ENCODE data around the gene INAFM1. TPM values are rescaled to one million over a fixed set of nuclear protein-coding genes. Genes with fewer than 3 reads are reported as not detected.

The INAFM1 gene
- total and polyA plus RNA-seq, 12 donors, result 6.9 to 183 (median 61.8) TPM

DNA sequence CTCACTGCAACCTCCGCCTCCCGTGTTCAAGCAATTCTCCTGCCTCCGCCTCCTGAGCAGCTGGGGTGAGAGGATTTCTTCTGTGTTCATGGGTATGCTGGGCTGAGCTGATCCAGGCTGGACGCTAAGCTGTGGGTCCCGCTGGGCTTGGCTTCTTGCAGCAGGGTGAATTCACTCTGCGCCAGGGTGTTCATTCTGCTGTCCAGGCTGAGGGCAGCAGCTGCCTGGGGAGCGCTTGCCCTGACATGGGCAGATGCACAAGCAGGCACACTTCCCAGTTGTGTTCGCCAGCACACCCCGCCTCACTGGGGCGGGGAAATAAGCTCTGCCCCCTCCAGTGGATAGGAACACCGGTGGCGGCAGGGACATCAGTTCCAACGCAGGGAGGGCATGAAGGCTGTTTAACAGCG lies 7.3 kb upstream of the INAFM1 start:
- Histone ChIP-seq H3K4me3 (no peak overlapping the region), H3K27me3 (no peaks in the 10 kb centered on the region), H3K4me1 (replicated peaks in 1 of 2) (no peaks in the 10 kb centered on the region), H3K36me3 (replicated peaks in 1 of 2) (peaks cover 0 to 80% of the 10 kb centered on the region in 2 donors), H3K9me3 (replicated peaks in 1 of 3) (no peaks in the 10 kb centered on the region), H3K27ac (no peak overlapping the region)
- TF ChIP-seq, protein P1, sequence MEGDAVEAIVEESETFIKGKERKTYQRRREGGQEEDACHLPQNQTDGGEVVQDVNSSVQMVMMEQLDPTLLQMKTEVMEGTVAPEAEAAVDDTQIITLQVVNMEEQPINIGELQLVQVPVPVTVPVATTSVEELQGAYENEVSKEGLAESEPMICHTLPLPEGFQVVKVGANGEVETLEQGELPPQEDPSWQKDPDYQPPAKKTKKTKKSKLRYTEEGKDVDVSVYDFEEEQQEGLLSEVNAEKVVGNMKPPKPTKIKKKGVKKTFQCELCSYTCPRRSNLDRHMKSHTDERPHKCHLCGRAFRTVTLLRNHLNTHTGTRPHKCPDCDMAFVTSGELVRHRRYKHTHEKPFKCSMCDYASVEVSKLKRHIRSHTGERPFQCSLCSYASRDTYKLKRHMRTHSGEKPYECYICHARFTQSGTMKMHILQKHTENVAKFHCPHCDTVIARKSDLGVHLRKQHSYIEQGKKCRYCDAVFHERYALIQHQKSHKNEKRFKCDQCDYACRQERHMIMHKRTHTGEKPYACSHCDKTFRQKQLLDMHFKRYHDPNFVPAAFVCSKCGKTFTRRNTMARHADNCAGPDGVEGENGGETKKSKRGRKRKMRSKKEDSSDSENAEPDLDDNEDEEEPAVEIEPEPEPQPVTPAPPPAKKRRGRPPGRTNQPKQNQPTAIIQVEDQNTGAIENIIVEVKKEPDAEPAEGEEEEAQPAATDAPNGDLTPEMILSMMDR (IDR thresholded peaks at IDR 0.05), result no peak
- no peak for TF ChIP-seq POLR2A (IDR thresholded peaks at IDR 0.05)
- intact Hi-C loops (cut with DNase I), result no loop called here
- 79 to 100% (median 92%) methylated on average over 5 to 14 of the region's 14 CpGs for WGBS, 4 donors
- no peak for DNase-seq

DNA sequence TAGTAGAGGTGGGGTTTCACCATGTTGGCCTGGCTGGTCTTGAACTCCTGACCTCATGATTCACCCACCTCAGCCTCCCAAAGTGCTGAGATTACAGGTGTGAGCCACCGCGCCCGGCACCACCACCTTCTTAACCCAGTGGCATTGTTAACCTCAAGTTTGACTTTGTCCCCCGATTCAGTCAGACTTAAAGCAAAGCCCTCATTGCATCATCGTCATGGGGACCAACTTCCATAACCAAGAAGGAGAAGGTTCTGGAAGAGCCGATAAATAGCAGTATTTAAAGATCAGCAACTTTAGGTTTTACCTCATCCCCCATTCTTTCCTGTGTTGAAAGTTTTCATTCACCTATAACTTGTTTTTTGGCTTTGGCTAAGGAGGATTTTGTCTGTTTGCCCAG lies 6.7 kb upstream of the INAFM1 start:
- no peak for TF ChIP-seq POLR2A (IDR thresholded peaks at IDR 0.05)
- TF ChIP-seq, protein P1 (IDR thresholded peaks at IDR 0.05), result no peak
- H3K27ac ChIP-seq, result no peak overlapping the region
- H3K9me3 ChIP-seq (replicated peaks in 1 of 3), result no peaks in the 10 kb centered on the region
- DNase-seq, result no peak
- intact Hi-C loops (cut with DNase I), result no loop called here
- H3K27me3 ChIP-seq, result no peaks in the 10 kb centered on the region
- H3K4me3 ChIP-seq, result no peak overlapping the region
- H3K36me3 ChIP-seq (replicated peaks in 1 of 2), result peaks cover 0 to 73% of the 10 kb centered on the region in 2 donors
- WGBS, 4 donors, result 84 to 91% (median 87%) methylated on average over 6 of the region's 6 CpGs
- H3K4me1 ChIP-seq (replicated peaks in 1 of 2), result peaks cover 3 to 5% of the 10 kb centered on the region in 2 donors

DNA sequence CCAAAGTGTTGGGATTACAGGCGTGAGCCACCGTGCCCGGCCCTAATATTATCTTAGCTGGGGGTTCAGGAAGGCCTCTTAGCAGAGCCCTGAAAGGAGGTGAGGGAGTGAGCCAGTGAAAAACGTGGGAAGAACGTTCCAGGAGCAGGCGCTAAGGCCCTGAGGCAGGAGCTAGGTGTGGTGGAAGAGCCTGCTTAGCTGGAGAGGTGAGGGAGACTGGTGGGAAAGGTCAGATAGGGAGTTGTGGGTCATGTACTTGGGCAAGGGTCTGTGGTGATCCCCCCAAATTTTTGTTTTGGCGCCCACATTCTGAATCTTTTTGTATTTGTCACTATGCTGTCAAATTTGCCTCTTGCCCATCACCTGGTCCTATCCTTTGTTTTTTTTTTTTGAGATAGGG lies 5.1 kb upstream of the INAFM1 start:
- Histone ChIP-seq H3K4me3 (no peak overlapping the region), H3K9me3 (replicated peaks in 1 of 3) (no peaks in the 10 kb centered on the region), H3K27me3 (no peaks in the 10 kb centered on the region), H3K27ac (no peak overlapping the region), H3K4me1 (replicated peaks in 1 of 2) (peaks cover 3 to 6% of the 10 kb centered on the region in 2 donors), H3K36me3 (replicated peaks in 1 of 2) (peaks cover 0 to 58% of the 10 kb centered on the region in 2 donors)
- 91 to 93% (median 93%) methylated on average over 7 of the region's 7 CpGs for WGBS, 4 donors
- intact Hi-C loops (cut with DNase I), result no loop called here
- no peak for TF ChIP-seq POLR2A (IDR thresholded peaks at IDR 0.05)
- TF ChIP-seq, protein P1 (IDR thresholded peaks at IDR 0.05), result no peak
- DNase-seq, result no peak

DNA sequence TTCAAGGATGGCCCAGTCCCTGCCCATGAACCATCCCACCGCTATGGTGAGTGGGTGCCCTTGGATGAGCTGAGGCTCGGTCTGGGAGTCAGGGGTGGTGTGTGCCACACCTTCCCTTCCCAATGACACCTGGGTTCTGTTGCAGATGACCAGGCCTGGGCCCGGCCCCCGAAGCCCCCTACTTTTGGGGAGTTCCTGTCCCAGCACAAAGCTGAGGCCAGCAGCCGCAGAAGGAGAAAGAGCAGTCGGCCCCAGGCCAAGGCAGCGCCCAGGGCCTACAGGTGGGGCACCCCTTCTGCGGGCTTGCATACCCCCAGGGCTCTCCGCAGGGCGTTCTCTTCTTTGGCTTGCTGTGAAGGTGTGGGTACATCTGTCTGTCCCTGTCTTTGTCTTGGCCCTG lies 4.3 kb upstream of the INAFM1 start:
- H3K4me3 ChIP-seq, result no peak overlapping the region
- H3K9me3 ChIP-seq (replicated peaks in 1 of 3), result no peaks in the 10 kb centered on the region
- H3K36me3 ChIP-seq (replicated peaks in 1 of 2), result peaks cover 0 to 49% of the 10 kb centered on the region in 2 donors
- H3K27me3 ChIP-seq, result no peaks in the 10 kb centered on the region
- 77 to 90% (median 83%) methylated on average over 4 to 10 of the region's 10 CpGs for WGBS, 4 donors
- H3K27ac ChIP-seq, result no peak overlapping the region
- intact Hi-C loops (cut with DNase I), result no loop called here
- TF ChIP-seq, protein P1 (IDR thresholded peaks at IDR 0.05), result no peak
- no peak for TF ChIP-seq POLR2A (IDR thresholded peaks at IDR 0.05)
- H3K4me1 ChIP-seq (replicated peaks in 1 of 2), result peaks cover 9 to 12% of the 10 kb centered on the region in 2 donors
- peak in 1 of 7 donors; percentile 25 for DNase-seq

Measured in adrenal gland (tissue), 12 donors.